ENCODE measurements around the gene ZDHHC9. TPM values are rescaled to one million over a fixed set of nuclear protein-coding genes. Genes with fewer than 3 reads are reported as not detected.
A peak's percentile ranks its signal among the peaks of the same experiment; 100 is the strongest.

ZDHHC9 gene
- total RNA-seq, 2 donors from 2014 or later: 34.5 to 41.6 TPM

DNA sequence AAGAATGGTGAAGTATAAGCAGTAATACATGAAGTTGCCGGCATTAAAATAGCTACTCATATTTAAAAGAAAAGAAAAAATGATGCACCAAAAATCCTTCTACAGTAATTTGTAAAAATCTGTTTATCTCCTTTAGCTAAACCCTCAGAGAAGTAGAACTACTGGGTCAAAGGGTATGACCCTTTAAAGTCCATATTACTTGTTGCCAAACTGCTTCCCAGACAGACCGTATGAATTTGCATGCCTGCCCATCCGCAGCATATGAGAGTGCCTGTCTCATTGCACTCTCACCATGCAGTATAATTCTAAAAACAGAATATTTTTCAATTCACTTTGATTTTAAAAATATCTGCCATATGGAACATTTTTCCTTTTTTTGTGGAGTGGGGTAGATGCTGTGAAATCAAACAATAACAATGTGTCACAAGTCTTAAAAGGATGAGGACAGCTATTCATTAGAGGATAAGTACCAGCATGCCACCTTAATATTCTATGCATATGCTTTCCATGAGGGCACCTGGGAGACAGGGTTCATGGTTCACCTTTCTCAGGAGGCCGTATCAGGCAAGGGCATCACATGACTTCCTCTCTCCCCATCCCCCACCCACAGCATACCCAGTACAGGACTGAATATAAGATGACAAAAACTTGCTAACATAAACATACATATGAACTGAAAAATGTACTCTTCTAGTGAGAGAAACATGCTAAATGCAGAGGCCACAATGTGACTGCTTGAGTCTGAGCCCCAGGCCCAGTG, 17.8 kb downstream of the ZDHHC9 start:
- DNase-seq: peak; percentile 30 to 34
- intact Hi-C loops (cut with DNase I, micrococcal nuclease): no loop called here
- peak; percentile 90 for ATAC-seq

DNA sequence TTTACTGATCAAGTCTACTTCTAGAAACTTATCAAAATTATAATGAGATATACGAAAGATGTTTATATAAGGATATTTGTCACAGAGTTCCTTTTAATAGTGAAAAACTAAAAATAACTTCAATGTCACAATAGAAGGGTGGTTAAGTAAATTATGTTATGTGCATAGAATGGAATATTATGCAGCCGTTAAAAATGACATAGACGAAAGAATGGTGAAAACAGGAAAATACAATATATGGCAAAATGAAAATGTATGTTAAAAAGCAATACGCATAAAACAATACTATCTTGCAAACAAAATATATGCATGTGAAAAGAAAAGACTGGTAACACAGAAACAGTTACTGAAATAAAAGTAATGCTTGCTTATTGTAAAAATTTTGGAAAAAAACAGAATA, 19.1 kb downstream of the ZDHHC9 start:
- DNase-seq (no peak), ATAC-seq (no peak)
- intact Hi-C loops (cut with DNase I, micrococcal nuclease): no loop called here

DNA sequence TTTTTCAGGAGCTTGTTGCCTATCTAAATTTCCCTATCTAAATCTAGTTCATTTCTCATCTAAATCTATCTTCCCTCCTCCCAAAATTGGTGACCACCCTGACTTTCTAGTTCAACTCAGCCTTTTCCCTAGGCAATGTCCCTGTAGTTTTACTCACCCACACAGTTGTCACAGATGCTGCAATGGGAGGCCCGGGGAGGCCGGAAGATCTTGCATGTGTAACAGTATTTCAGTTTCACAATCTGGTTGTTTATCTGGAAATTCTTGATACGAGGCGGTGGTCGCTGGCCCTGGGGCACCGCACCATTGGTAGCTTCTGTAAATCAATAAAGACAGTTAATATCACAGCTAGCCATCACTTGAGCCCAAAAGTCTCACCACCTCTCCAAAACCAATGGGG, 20.2 kb downstream of the ZDHHC9 start:
- no peak for DNase-seq
- intact Hi-C loops (cut with DNase I, micrococcal nuclease): no loop called here
- ATAC-seq: no peak

DNA sequence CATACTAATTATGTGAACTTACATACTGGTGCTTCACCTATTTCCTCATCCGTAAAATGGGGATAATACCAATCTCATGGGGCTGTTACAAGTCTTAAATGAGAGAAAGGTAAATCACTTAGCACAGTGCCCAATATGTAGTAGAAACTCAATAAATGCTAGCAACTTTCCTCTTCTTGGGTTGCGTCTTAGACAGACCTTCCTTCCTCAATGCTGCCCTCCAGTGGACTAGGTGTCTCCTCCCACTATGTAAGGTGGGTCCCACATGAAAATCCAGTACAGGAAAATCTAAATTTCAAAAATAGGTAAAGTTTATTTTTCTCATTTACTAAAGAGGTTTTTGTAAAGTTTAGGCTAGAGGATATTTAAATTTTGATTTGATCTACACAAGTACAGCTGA, 20.6 kb downstream of the ZDHHC9 start:
- intact Hi-C loops (cut with DNase I, micrococcal nuclease): no loop called here
- ATAC-seq (peak; percentile 70), DNase-seq (peak in 1 of 2 donors; percentile 58)

DNA sequence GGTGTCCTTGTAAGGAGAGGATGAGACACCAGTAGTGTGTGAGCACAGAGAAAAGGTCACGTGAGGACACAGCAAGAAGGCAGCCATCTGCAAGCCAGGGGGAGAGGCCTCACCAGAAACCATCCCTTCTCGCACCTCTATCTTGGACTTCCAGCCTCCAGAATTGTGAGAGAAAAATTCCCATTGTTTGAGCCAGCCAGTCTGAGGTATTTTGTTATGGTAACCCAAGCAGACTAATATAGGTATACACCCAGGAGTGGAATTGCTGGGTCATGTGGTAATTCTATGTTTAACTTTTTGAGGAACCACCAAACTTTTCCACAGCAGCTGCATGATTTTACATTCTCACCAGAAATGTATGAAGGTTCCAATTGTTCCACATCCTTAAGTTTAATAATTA, 25.6 kb downstream of the ZDHHC9 start:
- no peak for ATAC-seq
- intact Hi-C loops (cut with DNase I, micrococcal nuclease): no loop called here
- no peak for DNase-seq

DNA sequence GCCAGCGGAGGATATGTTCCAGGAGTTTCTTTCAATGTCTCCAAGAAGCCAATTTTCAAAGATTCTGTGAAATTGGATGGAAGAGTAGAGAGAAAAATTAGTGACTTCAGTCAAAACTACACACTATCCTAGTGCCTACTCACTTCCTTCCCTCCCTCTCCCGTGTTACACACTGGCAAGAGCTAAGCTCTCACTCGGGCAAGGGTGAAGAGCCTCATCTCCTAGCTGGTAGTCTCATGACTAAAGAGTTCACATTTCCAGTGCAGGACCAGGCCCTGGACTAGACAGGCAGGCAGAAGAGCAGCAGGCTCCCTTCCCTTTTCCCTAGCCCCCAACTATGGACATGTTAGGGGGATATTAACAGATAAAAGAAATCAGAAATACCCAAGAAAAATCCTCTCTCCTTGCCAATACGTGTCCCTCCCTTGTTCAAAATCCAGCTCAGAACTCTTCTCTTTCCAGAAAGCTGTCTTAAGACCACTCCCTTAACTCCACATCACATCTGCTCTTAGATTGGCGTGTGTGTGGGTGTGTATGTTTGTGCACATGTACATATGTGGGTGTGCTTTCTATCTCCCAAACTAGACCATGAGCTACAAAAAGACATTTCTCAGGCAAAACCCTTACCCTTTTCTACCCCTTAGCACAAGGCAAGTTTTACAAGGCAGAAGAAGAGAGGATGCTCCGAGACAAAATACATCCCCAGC, 29.9 kb downstream of the ZDHHC9 start:
- no peak for ATAC-seq
- DNase-seq: no peak
- intact Hi-C loops (cut with DNase I, micrococcal nuclease): no loop called here

DNA sequence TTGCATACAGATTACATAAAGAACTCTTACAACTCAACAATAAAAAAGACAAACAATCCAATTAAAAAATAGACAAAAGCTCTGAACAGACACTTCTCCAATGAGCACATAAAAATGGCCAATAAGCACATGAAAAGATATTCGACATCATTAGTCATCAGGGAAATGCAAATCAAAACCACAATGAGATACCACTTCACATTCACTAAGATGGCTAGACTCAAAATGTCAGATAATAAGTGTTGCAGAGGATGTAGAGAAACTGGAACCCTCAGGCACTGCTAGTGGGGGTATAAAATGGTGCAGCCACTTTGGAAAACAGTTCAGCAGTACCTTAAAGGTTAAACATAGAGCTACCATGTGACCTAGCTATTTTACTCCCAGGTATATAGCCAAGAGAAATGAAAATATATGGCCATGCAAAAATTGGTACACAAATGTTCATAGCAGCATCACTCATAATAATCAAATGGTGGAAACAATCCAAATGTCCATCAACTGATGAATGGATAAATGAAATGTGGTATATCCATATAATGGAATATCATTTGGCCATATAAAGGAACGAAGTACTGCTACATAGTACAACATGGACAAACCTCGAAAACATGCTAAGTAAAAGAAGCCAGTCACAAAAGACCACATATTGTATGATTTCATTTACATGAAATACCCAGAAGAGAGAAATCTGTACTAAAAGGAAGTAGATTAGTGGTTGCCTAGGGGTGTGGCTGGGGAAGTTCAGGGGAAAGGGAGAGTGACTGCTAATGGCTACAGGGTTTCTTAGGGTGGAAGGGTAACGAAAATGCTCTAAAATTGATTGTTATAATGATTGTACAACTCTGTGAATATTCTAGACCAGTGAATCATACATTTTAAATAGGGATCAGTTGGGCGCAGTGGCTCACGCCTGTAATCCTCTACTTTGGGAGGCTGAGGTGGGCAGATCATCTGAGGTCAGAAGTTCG, 34.6 kb downstream of the ZDHHC9 start:
- ATAC-seq (no peak), DNase-seq (no peak)
- intact Hi-C loops (cut with DNase I, micrococcal nuclease): no loop called here

DNA sequence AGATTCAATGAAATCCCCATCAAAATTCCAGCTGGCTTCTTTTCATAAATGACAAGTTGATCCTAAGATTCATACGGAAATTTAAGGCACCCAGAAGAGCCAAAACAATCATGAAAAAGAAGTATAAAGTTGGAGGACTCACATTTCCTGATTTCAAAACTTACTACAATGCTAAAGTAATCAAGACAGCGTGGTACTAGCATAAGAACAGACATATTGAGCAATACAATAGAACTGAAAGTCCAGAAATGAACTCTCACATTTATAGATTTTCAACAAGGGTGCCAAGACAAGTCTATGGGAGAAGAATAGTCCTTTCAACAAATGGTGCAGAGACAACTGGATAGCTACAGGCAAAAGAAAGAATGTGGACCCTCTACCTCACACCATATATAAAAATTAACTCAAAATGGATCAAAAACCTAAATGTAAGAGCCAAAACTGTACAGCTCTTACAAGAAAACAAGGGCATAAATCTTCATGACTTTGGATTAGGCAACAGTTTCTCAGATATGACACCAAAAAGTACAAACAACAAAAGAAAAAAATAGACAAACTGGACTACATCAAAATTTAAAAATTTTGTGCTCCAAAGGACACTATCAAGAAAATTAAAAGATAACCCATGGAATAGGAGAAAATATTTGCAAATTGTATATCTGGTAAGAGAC, 35.4 kb downstream of the ZDHHC9 start:
- ATAC-seq: no peak
- intact Hi-C loops (cut with DNase I, micrococcal nuclease): no loop called here
- no peak for DNase-seq

DNA sequence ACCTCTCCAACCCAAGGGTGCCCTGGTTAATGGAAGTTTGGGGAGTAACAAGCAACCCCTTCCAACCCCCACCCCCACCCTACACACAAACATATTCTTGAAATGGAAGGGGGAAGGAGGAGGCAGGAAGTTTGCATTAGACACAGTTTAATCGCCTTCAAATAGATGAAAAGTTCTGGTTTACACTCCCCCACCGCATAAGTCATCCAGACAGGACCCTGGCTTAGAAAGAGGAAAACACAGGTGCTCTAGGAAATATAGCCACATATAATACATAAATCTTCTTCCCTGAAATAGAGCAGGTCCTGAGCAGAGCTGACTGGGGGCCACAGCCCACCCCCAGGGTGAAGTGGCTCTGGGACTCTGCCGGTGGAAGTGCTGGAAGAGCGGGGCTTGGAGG, 38.9 kb downstream of the ZDHHC9 start:
- no peak for ATAC-seq
- intact Hi-C loops (cut with DNase I, micrococcal nuclease): no loop called here
- no peak for DNase-seq

DNA sequence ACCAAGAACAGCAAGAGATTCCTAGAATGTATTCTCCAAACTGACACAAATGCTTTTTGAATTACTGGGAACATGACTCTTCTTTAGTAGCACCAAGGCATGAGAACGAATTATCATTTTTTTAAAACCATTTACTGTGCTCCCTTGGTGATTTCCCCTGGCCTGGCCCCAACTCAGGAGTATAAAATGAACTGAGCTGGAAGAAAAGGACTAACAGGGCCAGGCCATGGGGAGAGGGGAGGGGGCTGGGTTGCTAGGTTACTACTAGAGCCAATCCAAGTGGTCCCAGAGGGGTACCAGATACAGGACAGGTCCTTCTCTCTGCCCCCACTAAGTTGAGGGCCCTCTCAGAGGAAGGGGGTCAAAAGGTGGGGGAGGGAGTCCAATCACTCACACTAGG, 40.8 kb downstream of the ZDHHC9 start:
- DNase-seq (no peak), ATAC-seq (no peak)
- intact Hi-C loops (cut with DNase I, micrococcal nuclease): no loop called here

DNA sequence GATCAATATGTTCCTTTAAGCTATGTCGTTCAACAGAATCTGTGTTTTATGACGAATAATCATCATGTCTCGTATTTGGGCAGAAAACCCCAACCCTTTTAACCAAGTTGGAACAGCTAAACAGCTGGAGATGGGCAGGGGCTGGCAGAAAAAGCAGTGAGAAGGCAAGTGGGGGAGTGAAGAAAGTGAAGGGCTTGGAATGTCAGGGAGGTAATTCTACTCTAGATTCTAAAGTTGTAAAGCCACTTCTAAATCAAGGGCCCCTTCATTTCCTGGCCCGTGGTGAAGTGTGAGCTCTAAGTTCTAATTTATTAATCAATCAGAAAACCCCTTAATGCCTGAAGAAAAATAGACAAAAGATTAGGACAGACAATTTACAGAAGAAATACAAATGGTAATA, 43.5 kb downstream of the ZDHHC9 start:
- ATAC-seq (no peak), DNase-seq (no peak)
- intact Hi-C loops (cut with DNase I, micrococcal nuclease): no loop called here

DNA sequence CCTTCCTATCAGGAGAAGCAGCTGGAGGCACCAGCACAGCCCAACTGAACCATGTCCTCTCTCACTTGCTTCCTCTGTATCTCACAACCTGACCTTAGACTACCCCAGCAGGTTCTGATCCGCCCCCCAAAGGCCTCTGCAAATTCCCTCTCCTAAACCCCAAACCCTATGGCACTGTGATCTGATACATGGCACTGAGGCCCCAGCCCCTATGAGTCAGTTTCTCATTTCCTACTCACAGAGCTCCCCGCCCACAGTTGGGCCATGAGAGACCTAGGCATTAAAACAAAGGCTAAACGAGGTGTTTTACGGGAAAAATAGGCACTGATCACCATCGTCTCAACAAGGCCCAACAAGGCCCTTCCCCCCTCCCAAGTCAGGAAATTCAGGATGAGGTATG, 44.8 kb downstream of the ZDHHC9 start:
- no peak for DNase-seq
- no peak for ATAC-seq
- intact Hi-C loops (cut with DNase I, micrococcal nuclease): no loop called here

DNA sequence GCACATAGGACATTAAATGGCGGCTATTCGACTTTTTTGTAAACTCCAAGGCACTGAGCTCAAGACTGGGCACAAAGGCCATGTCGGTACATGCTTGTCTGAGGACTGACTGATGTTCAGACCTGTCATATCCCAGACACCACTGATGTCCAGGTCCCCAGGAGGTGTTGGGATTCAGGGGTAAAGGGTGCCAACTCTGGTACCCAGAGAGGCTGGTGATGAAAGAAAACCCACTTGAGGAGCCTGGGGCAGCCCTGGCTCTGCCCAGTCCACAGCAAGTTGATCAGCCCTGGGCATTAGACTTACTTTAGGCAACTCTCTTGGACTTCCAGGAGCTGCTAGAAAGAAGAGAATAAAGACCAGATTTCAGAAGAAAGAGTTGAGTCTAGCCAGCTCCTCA, 45.2 kb downstream of the ZDHHC9 start:
- DNase-seq (no peak), ATAC-seq (no peak)
- intact Hi-C loops (cut with DNase I, micrococcal nuclease): no loop called here

DNA sequence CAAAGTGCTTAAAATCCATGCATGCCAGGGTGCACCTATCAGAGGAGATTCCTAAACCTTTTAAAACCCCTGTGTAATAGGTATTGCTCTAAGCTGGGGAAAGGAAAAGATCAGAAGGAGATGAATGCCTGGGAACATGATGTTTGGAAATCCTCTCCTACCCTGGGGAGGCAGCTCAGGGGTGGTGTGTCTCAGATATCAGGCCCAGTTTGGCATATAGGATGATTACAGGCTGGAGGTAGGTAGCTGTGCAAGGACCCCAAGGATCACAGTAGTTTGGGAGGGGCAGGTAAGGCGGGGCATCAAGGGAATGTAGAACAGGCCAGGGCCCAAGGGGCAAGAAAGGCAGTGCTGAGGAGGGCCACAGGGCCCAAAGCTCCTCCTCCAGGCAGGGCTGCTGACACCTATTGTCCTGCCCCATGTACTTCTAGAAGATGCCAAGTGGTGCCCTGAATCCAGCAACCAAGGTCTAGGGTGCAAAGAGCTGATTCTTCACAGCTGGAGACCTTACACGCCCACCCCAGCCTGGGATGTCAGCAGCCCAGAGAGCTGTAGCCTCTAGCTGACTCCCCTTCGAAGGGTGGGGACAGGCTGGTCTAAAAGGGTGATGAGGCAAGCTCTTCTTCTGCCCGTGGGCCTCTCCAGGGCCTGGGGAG, 46.3 kb downstream of the ZDHHC9 start:
- intact Hi-C loops (cut with DNase I, micrococcal nuclease): no loop called here
- DNase-seq (no peak), ATAC-seq (no peak)

DNA sequence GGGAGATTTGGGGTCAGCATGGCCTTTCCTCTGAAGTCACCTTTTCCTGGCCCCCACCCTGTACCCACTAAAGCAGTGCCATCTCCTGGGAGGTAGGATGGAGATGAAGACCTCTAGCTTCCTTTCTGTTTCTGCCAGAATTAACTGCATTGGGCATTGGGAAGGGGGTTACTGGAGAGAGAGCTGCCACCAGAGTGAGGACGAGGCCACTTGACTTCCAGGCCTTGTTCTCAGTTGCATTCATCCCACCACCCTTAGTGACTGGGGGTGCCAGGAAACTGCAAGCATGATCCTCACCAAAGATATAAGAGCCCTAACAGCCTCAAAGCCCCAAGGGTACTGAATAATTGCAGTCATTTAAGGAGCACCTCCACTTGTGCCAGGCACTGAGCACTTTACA, 48.1 kb downstream of the ZDHHC9 start:
- DNase-seq (no peak), ATAC-seq (no peak)

DNA sequence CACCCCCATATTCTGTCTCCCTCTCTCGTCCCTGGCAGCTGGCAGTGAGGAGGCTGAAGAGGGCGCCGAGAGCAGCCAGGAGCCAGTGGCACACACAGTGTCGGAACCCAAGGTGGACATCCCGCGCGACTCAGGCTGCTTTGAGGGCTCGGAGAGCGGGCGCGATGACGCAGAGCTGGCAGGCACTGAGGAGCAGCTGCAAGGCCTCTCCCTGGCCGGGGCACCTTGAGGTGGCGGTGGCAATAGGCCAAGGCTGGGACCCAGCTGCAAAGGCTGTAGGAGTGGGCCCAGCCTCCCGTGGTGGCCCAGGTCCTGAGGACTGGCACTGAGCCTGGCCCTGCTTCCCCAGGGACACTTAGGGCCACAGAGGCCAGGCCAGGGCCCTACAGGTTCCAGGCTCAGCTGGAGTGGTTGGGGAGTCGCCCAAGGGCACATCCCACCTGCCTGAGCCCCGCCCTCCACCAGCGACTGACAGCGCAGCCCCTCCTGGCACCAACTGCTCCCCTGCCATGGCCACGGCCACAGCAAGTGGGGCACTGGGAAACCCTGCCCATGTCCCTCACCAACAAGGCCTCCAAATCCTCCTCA, 50.0 kb downstream of the ZDHHC9 start:
- DNase-seq (no peak), ATAC-seq (peak; percentile 8)
- intact Hi-C loops (cut with DNase I, micrococcal nuclease): no loop called here

More for the DNA sequence above, 48.1 kb downstream of the ZDHHC9 start:
- intact Hi-C loops (cut with DNase I, micrococcal nuclease): no loop called here

DNA sequence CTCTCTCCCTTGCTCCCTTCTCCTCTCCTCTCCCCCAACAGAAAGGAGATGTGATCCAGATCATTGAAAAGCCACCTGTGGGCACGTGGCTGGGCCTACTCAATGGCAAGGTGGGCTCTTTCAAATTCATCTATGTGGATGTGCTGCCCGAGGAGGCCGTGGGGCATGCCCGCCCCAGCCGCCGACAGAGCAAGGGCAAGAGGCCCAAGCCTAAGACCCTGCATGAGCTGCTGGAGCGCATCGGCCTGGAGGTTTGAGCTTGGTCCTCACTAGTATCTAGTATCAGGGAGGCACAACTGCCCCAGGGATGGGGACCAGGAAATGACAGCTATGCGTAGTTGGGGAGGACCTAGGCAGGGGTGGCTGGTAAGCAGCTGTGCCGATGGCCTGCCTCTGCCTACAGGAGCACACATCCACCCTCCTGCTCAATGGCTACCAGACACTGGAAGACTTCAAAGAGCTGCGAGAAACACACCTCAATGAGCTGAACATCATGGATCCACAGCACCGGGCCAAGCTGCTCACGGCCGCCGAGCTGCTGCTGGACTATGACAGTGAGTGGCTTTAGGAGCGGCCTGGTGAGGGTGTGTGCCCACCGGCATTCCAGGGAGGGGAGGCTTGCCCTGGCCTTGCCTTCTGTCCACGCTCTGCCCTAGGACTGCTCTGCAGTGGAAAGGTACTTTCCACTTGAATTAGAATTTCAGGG, 50.9 kb downstream of the ZDHHC9 start:
- ATAC-seq (no peak), DNase-seq (no peak)
- intact Hi-C loops (cut with DNase I, micrococcal nuclease): no loop called here

Data from left colon (tissue), 2 donors.